NCI-H82 treated with DMSO at 0.1 percent for 48 hours (cell line): Measurements from ENCODE around the gene FBXO36.
"Not testable (repeated sequence)": the region's sequence is repeated elsewhere in the genome, so short reads cannot be mapped to it uniquely, and the experiment has no call there.

ENCODE experiments used
- DNase-seq: peaks from one replicate; lab custom pipeline; 2025; ENCODE audit not compliant: unreplicated experiment; lab: John Stamatoyannopoulos, UW

The FBXO36 gene

GRCh38 chr2:229922449-229923386 is at the start of gene FBXO36:
Gene FBXO36, plus strand, starts transcription at chr2:229922503. Its CDS starts 11 bp downstream, at chr2:229922514.
- DNase-seq, result peak; percentile 79

- DNase-seq, result no peak
These were observed 49.2 kb upstream of the FBXO36 start for GRCh38 chr2:229873123-229873581.

- no peak for DNase-seq
These were observed 47.7 kb upstream of the FBXO36 start for GRCh38 chr2:229874647-229875046.

- no peak for DNase-seq
These were observed 46.8 kb upstream of the FBXO36 start for GRCh38 chr2:229875549-229875948.

- DNase-seq, result no peak
These were observed 42.9 kb upstream of the FBXO36 start for GRCh38 chr2:229879191-229879950.

- DNase-seq, result no peak
These were observed 41.3 kb upstream of the FBXO36 start for GRCh38 chr2:229880892-229881586.

- DNase-seq, result no peak
These were observed 39.7 kb upstream of the FBXO36 start for GRCh38 chr2:229882583-229882982.

- no peak for DNase-seq
These were observed 37.3 kb upstream of the FBXO36 start for GRCh38 chr2:229884775-229885699.

GRCh38 chr2:229887441-229887840 is 34.9 kb upstream of the FBXO36 start:
- no peak for DNase-seq

GRCh38 chr2:229888031-229888430 is 34.3 kb upstream of the FBXO36 start:
- DNase-seq, result no peak

- DNase-seq, result no peak
These were observed 33.3 kb upstream of the FBXO36 start for GRCh38 chr2:229889023-229889422.

GRCh38 chr2:229896857-229897256 is 25.4 kb upstream of the FBXO36 start:
- DNase-seq, result no peak

GRCh38 chr2:229899604-229900003 is 22.7 kb upstream of the FBXO36 start:
- no peak for DNase-seq

- DNase-seq, result no peak
These were observed 22.3 kb upstream of the FBXO36 start for GRCh38 chr2:229900012-229900411.

GRCh38 chr2:229900514-229900913 is 21.8 kb upstream of the FBXO36 start:
- DNase-seq, result not testable (repeated sequence)

GRCh38 chr2:229901819-229902218 is 20.5 kb upstream of the FBXO36 start:
- DNase-seq, result no peak

GRCh38 chr2:229903037-229903436 is 19.3 kb upstream of the FBXO36 start:
- DNase-seq, result no peak

- DNase-seq, result no peak
These were observed 16.7 kb upstream of the FBXO36 start for GRCh38 chr2:229905601-229906000.

GRCh38 chr2:229909090-229909489 is 13.2 kb upstream of the FBXO36 start:
- DNase-seq, result no peak

GRCh38 chr2:229910147-229910831 is 12.0 kb upstream of the FBXO36 start:
- DNase-seq, result no peak
